HCT116 (cell line): ENCODE measurements around the gene NTNG1. TPM values are rescaled to one million over a fixed set of nuclear protein-coding genes. Genes with fewer than 3 reads are reported as not detected.

Experiments used
- ATAC-seq: fragments of 200-7000 bp; cut with Tn5 transposase; 2 replicates; pipeline ENCODE4 v1.9.1; 2020; ENCODE audit warnings: mild to moderate bottlenecking, moderate library complexity
- BruUV-seq: library from RNA; stranded (reverse); fragments of 400-500 nt; replicated peaks from 2 replicates; lab custom pipeline; 2021; lab: Mats Ljungman, UMichigan
- CTCF ChIA-PET: fragments of 300-600 bp; sonication (Branson Sonifier 250); formaldehyde crosslinking; loops from one replicate; lab custom pipeline; 2021; ENCODE audit warnings: antibody characterized with exemption; lab: Charles Lee
- POLR2A ChIA-PET: fragments of 300-600, 350-600 bp; sonication (Branson Sonifier 250); formaldehyde crosslinking; loops from one replicate; lab custom pipeline; 2021; ENCODE audit warnings: antibody characterized with exemption; lab: Charles Lee
- RAD21 ChIA-PET, 2 experiments: fragments of 300-600 bp; sonication (Branson Sonifier 250); formaldehyde crosslinking; loops; one replicate each; lab custom pipeline; 2023; ENCODE audit warnings: low total read pairs in 2 of 2; ENCODE audit not compliant: uncharacterized antibody in 2 of 2, unreplicated experiment in 2 of 2, low non-redundant PET in 1 of 2; lab: Charles Lee
- DNase-seq: peaks from one replicate; pipeline ENCODE4 v3.0.0-alpha.2; 2010; ENCODE audit warnings: low read depth, low spot score
- H2AFZ ChIP-seq: fragments of 200-600 bp; shearing (Covaris generic), sonication (generic); 2 replicates; pipeline ENCODE4 v1.6.1; 2017; ENCODE audit warnings: low read depth, mixed run types, mixed read lengths, antibody characterized with exemption, low read length; ENCODE audit not compliant: poor library complexity, severe bottlenecking
- H3K27ac ChIP-seq: 2 replicates; pipeline ENCODE4 v1.5.1; 2012; ENCODE audit warnings: low read depth, low read length
- H3K27me3 ChIP-seq: fragments of 200-600 bp; sonication (generic); 2 replicates; pipeline ENCODE4 v1.6.1; 2016; ENCODE audit warnings: mixed run types, low read length, mixed read lengths; ENCODE audit not compliant: insufficient read depth
- H3K36me3 ChIP-seq, 2 experiments: fragments of 200-500 bp in 1 of 2; fragments of 200-600 bp in 1 of 2; sonication (Bioruptor generic) in 1 of 2; sonication (generic) in 1 of 2; 2 replicates each; pipeline versions ENCODE4 v1.5.1 to v1.6.1; 2014 to 2016; ENCODE audit warnings: low read length in 2 of 2, inconsistent platforms in 1 of 2, mixed read lengths in 1 of 2, mixed run types in 1 of 2; ENCODE audit not compliant: insufficient read depth in 2 of 2, control insufficient read depth in 1 of 2
- H3K4me1 ChIP-seq, 2 experiments: fragments of 200-600 bp in 1 of 2; sonication (generic) in 1 of 2; 2 replicates each; pipeline versions ENCODE4 v1.5.1 to v1.6.1; 2012 to 2017; ENCODE audit warnings: low read length in 2 of 2, inconsistent platforms in 1 of 2, mild to moderate bottlenecking in 1 of 2, mixed read lengths in 1 of 2, mixed run types in 1 of 2, moderate library complexity in 1 of 2; ENCODE audit not compliant: insufficient read depth in 2 of 2, control insufficient read depth in 1 of 2
- H3K4me2 ChIP-seq: fragments of 200-600 bp; sonication (generic); 2 replicates; pipeline ENCODE4 v1.6.1; 2017; ENCODE audit warnings: mixed run types, low read length, mixed read lengths
- H3K4me3 ChIP-seq, 2 experiments: fragments of 200-600 bp in 1 of 2; sonication (generic) in 1 of 2; replicated peaks in 1 of 2; 2 replicates each; pipeline ENCODE4 v1.5.1; 2011 to 2016; ENCODE audit warnings: low read length in 2 of 2, control low read depth in 1 of 2, low read depth in 1 of 2, mild to moderate bottlenecking in 1 of 2, mixed read lengths in 1 of 2, mixed run types in 1 of 2
- H3K79me2 ChIP-seq: fragments of 200-600 bp; sonication (generic); 2 replicates; pipeline ENCODE4 v1.6.1; 2017; ENCODE audit warnings: mild to moderate bottlenecking, mixed run types, low read length, moderate library complexity, mixed read lengths; ENCODE audit not compliant: insufficient read depth
- H3K9ac ChIP-seq: fragments of 200-600 bp; sonication (generic); 2 replicates; pipeline ENCODE4 v1.6.1; 2016; ENCODE audit warnings: low read length, mixed read lengths
- H3K9me2 ChIP-seq: fragments of 200-600 bp; sonication (generic), shearing (Covaris generic); 2 replicates; pipeline ENCODE4 v1.6.1; 2017; ENCODE audit warnings: mixed run types, mild to moderate bottlenecking, moderate library complexity; ENCODE audit not compliant: insufficient read depth
- H3K9me3 ChIP-seq, 2 experiments: fragments of 200-500 bp in 1 of 2; fragments of 200-600 bp in 1 of 2; sonication (Bioruptor generic) in 1 of 2; sonication (generic) in 1 of 2; 2 replicates each; pipeline ENCODE4 v1.6.1; 2014 to 2017; ENCODE audit warnings: low read length in 2 of 2, mixed read lengths in 2 of 2, inconsistent platforms in 1 of 2, low read depth in 1 of 2, mild to moderate bottlenecking in 1 of 2, mixed run types in 1 of 2, moderate library complexity in 1 of 2; ENCODE audit not compliant: control insufficient read depth in 1 of 2, insufficient read depth in 1 of 2
- H4K20me1 ChIP-seq: fragments of 200-600 bp; sonication (generic), shearing (Covaris generic); 2 replicates; pipeline ENCODE4 v1.6.1; 2017; ENCODE audit warnings: mixed run types, mild to moderate bottlenecking, moderate library complexity; ENCODE audit not compliant: insufficient read depth
- ATF3 ChIP-seq: IDR thresholded peaks from 2 replicates; pipeline ENCODE4 v1.6.1; 2012
- CBX3 ChIP-seq: IDR thresholded peaks from 2 replicates; pipeline ENCODE4 v1.6.1; 2012; ENCODE audit warnings: low read depth
- ELF1 ChIP-seq: IDR thresholded peaks from 2 replicates; pipeline ENCODE4 v1.6.1; 2012; ENCODE audit warnings: low read depth, borderline replicate concordance
- EZH2 ChIP-seq: fragments of 200-600 bp; sonication (generic); IDR thresholded peaks from 2 replicates; pipeline ENCODE4 v1.6.1; 2017; ENCODE audit warnings: antibody characterized with exemption, mixed run types
- JUND ChIP-seq: IDR thresholded peaks from 2 replicates; pipeline ENCODE4 v1.6.1; 2012
- MAX ChIP-seq: IDR thresholded peaks from 2 replicates; pipeline ENCODE4 v1.6.1; 2012
- RAD21 ChIP-seq: IDR thresholded peaks from 2 replicates; pipeline ENCODE4 v1.6.1; 2012; ENCODE audit warnings: low read depth, mild to moderate bottlenecking
- REST ChIP-seq: IDR thresholded peaks from 2 replicates; pipeline ENCODE4 v1.6.1; 2012; ENCODE audit warnings: low read depth
- SP1 ChIP-seq: IDR thresholded peaks from 2 replicates; pipeline ENCODE4 v1.6.1; 2012; ENCODE audit warnings: low read depth
- TCF7L2 ChIP-seq: IDR thresholded peaks from 2 replicates; pipeline ENCODE4 v1.7.0; 2011; ENCODE audit warnings: borderline replicate concordance, inconsistent platforms; ENCODE audit not compliant: insufficient read depth, insufficient read length; ENCODE audit errors: extremely low read depth
- intact Hi-C: fragments of 100-400 bp; cut with micrococcal nuclease; formaldehyde crosslinking; loops from 2 replicates; pipeline ENCODE4 v1.10.0; 2022
- total RNA-seq: library from RNA; stranded (reverse); gene quantifications from one replicate; pipeline ENCODE4 v1.2.1, GENCODE V29; 2021; ENCODE audit not compliant: unreplicated experiment
- TF ChIP-seq, protein P1 (sequence below): IDR thresholded peaks from 2 replicates; pipeline ENCODE4 v1.6.1; 2011; ENCODE audit warnings: mild to moderate bottlenecking, low read length, moderate library complexity; ENCODE audit not compliant: insufficient replicate concordance; ENCODE audit errors: extremely low read depth

Gene NTNG1
- total RNA-seq, 1 experiment from 2014 or later, result not detected

DNA sequence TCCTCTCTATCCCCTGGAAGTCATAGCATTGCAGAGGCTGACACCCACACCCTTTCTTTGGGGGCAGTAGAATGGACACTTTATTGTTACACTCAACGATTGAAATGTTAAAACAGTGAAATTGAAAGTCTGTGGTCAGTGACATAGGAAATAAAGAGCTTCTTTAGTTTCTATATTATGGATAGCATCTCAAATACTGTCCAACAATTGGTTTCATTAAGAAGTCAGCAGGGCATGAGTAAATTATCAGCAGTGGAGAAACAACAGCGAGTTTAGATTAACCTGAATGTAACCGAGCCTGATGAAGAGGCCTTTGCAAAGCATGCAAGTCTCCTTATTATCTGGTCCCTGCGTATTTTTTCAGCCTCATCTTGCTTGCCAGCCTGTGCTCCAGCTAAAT lies 350.7 kb downstream of the NTNG1 start:
- Histone ChIP-seq H3K36me3 (no peaks in the 10 kb centered on the region), H3K27me3 (no peaks in the 10 kb centered on the region), H3K79me2 (no peaks in the 10 kb centered on the region), H3K4me1 (no peaks in the 10 kb centered on the region), H3K4me2 (no peak overlapping the region), H3K4me3 (no peak overlapping the region), H3K9ac (no peak overlapping the region), H2AFZ (no peak overlapping the region), H4K20me1 (no peaks in the 10 kb centered on the region), H3K27ac (no peak overlapping the region), H3K9me2 (no peaks in the 10 kb centered on the region), H3K9me3 (peaks cover 4 to 9% of the 10 kb centered on the region in 2 experiments; a peak in 2 of 4 replicates)
- ChIA-PET CTCF (no interaction called here), POLR2A (no interaction called here), RAD21 (no interaction called here)
- intact Hi-C loops, result no loop called here
- BruUV-seq, result no TSS peak
- DNase-seq, result no peak
- TF ChIP-seq EZH2 (no peak), SP1 (no peak), ATF3 (no peak), MAX (no peak), TCF7L2 (no peak), REST (no peak), ELF1 (no peak), CBX3 (no peak), JUND (no peak), RAD21 (no peak)
- TF ChIP-seq, protein P1, sequence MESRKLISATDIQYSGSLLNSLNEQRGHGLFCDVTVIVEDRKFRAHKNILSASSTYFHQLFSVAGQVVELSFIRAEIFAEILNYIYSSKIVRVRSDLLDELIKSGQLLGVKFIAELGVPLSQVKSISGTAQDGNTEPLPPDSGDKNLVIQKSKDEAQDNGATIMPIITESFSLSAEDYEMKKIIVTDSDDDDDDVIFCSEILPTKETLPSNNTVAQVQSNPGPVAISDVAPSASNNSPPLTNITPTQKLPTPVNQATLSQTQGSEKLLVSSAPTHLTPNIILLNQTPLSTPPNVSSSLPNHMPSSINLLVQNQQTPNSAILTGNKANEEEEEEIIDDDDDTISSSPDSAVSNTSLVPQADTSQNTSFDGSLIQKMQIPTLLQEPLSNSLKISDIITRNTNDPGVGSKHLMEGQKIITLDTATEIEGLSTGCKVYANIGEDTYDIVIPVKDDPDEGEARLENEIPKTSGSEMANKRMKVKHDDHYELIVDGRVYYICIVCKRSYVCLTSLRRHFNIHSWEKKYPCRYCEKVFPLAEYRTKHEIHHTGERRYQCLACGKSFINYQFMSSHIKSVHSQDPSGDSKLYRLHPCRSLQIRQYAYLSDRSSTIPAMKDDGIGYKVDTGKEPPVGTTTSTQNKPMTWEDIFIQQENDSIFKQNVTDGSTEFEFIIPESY, result no peak
- ATAC-seq, result no peak
